Mammary epithelial cell (primary cell): Measurements from ENCODE around the gene PNPLA1.

Experiments used
- CTCF ChIP-seq, 2 donors: IDR thresholded peaks in 1 of 2; conservative IDR thresholded peaks in 1 of 2; 2 replicates each; pipeline ENCODE4 v1.5.1; 2011 to 2012; ENCODE audit warnings: inconsistent platforms in 2 of 2, low read length in 2 of 2, mild to moderate bottlenecking in 2 of 2, control low read depth in 1 of 2, low read depth in 1 of 2; ENCODE audit not compliant: insufficient read depth in 1 of 2; ENCODE audit errors: extremely low read depth in 1 of 2
- EZH2 ChIP-seq: IDR thresholded peaks from 2 replicates; pipeline ENCODE4 v1.6.1; 2012; ENCODE audit warnings: low read length, inconsistent platforms, borderline replicate concordance

DNA sequence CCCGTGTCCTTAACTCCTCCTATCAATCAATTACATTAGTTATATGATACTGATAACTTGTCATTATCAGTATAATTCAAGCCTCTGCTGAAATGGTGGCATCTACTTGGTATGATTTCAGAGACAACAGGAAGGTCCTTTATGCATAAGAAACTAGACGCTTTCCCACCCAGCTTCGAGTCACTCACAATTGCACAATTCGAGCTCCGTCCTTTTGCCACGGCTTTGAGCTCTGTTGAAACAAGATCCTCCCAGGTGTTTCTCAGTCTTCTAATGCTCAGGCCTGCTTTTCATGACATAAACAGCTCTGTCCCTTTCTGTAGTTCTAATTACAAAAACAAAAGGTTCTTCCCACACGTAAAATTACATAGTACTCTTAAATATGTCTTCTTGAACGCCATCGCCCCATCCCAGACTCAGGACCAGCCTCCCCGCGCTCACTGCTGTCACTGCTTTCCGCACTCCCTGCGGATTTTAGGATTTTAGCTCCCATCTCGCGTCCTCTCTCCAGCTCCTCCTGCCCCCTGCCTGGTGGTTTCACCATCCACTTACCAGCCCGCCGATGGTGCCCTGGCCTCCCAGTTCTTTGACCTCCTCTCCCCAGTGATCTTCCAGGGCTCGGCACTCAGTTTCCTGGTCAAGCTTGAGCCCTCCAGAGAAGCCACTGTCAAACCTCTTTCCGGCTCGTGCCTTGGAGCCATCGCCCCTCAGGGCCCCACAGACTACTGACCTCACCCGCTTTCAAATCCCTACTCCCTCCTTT, 23.2 kb upstream of the PNPLA1 start:
- no peak for TF ChIP-seq CTCF (conservative IDR thresholded peaks at IDR 0.05 in 1 of 2, IDR thresholded peaks at IDR 0.05 in 1 of 2; ENCODE audit: extremely low read depth in 1 of 2, insufficient read depth in 1 of 2, low read depth in 1 of 2, low read length in 2 of 2)
- TF ChIP-seq EZH2: no peak
